Small intestine (tissue), 7 donors: ENCODE results near the gene TMOD3. TPM values are rescaled to one million over a fixed set of nuclear protein-coding genes. Genes with fewer than 3 reads are reported as not detected.
A peak's percentile ranks its signal among the peaks of the same experiment; 100 is the strongest.

Source experiments
- DNase-seq, 2 donors: peaks; one replicate each; pipeline versions ENCODE4 v3.0.0 to v3.0.0-alpha.2; 2013
- FAIRE-seq: peaks from 2 replicates; lab custom pipeline; 2012; peaks lifted over from hg19 to GRCh38; lab: Jason Lieb, UNC
- H3K27ac ChIP-seq, 3 donors: one replicate each; pipeline ENCODE4 v1.5.1; 2013; ENCODE audit warnings: low read length in 2 of 3, mild to moderate bottlenecking in 2 of 3, control low read depth in 1 of 3, inconsistent platforms in 1 of 3, low read depth in 1 of 3, moderate library complexity in 1 of 3
- H3K27me3 ChIP-seq, 3 donors: one replicate each; pipeline ENCODE4 v1.6.1; 2013; ENCODE audit warnings: low read length in 3 of 3, inconsistent platforms in 1 of 3; ENCODE audit not compliant: control insufficient read depth in 3 of 3, insufficient read depth in 3 of 3
- H3K36me3 ChIP-seq, 3 donors: one replicate each; pipeline ENCODE4 v1.6.1; 2013; ENCODE audit warnings: low read length in 3 of 3, inconsistent platforms in 1 of 3, low read depth in 1 of 3, mild to moderate bottlenecking in 1 of 3, moderate library complexity in 1 of 3; ENCODE audit not compliant: control insufficient read depth in 3 of 3, insufficient read depth in 2 of 3
- H3K4me1 ChIP-seq, 3 donors: one replicate each; pipeline ENCODE4 v1.6.1; 2013; ENCODE audit warnings: low read length in 2 of 3, inconsistent platforms in 1 of 3, low read depth in 1 of 3, mild to moderate bottlenecking in 1 of 3, moderate library complexity in 1 of 3; ENCODE audit not compliant: control insufficient read depth in 3 of 3, insufficient read depth in 2 of 3
- H3K4me3 ChIP-seq, 3 donors: one replicate each; pipeline ENCODE4 v1.5.1; 2013; ENCODE audit warnings: low read length in 3 of 3, control low read depth in 1 of 3, inconsistent platforms in 1 of 3, low read depth in 1 of 3, mild to moderate bottlenecking in 1 of 3, moderate library complexity in 1 of 3
- H3K9me3 ChIP-seq, 2 donors: one replicate each; pipeline ENCODE4 v1.6.1; 2013; ENCODE audit warnings: low read depth in 1 of 2, low read length in 1 of 2; ENCODE audit not compliant: control insufficient read depth in 2 of 2, insufficient read depth in 1 of 2
- WGBS, 3 donors: extraction: QIAGEN DNeasy Blood & Tissue Kit; methylation state at CpG; one replicate each; pipeline ENCODE4 v1.1.7; 2013; 5-methylcytosine and 5-hydroxymethylcytosine counted together
- polyA plus RNA-seq, 4 donors: library from polyadenylated mRNA; stranded (reverse) in 3 of 4; unstranded in 1 of 4; fragments of 200-250 nt in 3 of 4; fragments of 120-200 nt in 1 of 4; gene quantifications; one replicate each; pipeline versions ENCODE4 v1.2.1 to v1.2.3, GENCODE V29; 2013
- donor health status: healthy with polysubstance abuse.
- donor health status: control.
- donor health status: control.
- donor health status: Bipolar disorder and iron deficiency.
- donor health status: healthy.

TMOD3 gene
- polyA plus RNA-seq, 4 donors = 13.2 to 44.8 (median 17.0) TPM

DNA sequence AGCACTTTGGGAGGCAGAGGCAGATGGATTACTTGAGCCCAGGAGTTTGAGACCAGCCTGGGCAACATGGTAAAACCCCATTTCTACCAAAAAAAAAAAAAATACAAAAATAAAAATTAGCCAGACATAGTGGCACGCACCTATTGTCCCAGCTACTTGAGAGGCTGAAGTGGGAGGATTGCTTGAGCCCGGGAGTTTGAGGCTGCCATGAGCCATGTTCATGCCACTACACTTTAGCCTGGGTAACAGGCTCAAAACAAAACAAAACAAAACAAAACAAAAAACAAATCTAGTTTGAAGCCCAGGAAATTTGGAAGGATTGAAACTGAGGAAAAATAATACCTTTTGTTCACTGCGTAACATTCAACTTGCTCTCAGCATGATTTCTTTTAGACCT lies 16.6 kb downstream of the TMOD3 start:
- H3K4me3 ChIP-seq = no peak overlapping the region
- DNase-seq (no peak), FAIRE-seq (no peak)
- peak overlapping the region in 1 of 3 donors; percentile 65 for H3K27ac ChIP-seq
- no peaks in the 10 kb centered on the region for H3K9me3 ChIP-seq
- H3K36me3 ChIP-seq = no peaks in the 10 kb centered on the region
- peaks cover 6 to 40% (median 40%) of the 10 kb centered on the region in 3 donors for H3K4me1 ChIP-seq
- WGBS, 3 donors = 80 to 93% (median 92%) methylated on average over 3 of the region's 3 CpGs
- no peaks in the 10 kb centered on the region for H3K27me3 ChIP-seq

DNA sequence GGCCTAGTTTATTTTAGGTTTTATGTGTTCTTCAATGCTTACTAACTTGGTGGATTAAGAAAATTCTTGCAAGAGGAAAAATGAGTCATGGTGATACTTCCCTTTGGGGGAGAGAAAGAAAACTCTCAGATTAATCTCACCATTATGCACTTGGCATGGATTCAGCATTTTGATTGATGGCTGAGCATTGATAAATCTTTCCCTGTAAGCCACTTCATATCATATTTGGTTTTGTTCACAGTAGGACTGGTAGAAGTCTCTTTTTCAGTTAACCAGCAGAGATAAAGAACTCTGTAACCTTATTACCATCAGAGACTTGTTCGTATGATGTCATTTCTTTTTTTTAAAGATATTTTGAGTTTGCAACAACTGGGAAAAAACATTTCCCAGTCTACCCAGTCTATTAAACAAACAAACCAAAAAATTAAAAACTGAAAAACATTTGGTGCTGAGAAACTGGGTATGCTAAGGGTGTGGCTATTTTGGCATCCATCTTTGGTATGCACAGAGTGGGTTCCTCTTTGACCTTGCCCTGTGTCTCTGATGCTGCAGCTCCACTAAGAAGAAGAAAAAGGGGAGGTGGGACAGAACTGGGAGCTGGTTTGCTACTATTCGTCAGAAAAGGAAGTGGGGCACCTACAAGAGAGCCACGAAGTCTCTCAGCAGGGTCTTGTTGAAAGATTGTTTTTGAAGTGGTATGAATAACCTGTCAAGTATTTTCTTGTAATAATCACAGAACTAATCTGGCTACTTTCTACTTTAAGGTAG lies 17.2 kb downstream of the TMOD3 start:
- peak overlapping the region in 1 of 3 donors; percentile 26 for H3K27ac ChIP-seq
- FAIRE-seq = no peak
- WGBS, 3 donors = 56 to 75% (median 63%) methylated on average over 3 of the region's 3 CpGs
- H3K27me3 ChIP-seq = no peaks in the 10 kb centered on the region
- H3K4me3 ChIP-seq = no peak overlapping the region
- H3K9me3 ChIP-seq = no peaks in the 10 kb centered on the region
- H3K4me1 ChIP-seq = peaks cover 4 to 39% (median 36%) of the 10 kb centered on the region in 3 donors
- no peaks in the 10 kb centered on the region for H3K36me3 ChIP-seq
- DNase-seq = no peak

DNA sequence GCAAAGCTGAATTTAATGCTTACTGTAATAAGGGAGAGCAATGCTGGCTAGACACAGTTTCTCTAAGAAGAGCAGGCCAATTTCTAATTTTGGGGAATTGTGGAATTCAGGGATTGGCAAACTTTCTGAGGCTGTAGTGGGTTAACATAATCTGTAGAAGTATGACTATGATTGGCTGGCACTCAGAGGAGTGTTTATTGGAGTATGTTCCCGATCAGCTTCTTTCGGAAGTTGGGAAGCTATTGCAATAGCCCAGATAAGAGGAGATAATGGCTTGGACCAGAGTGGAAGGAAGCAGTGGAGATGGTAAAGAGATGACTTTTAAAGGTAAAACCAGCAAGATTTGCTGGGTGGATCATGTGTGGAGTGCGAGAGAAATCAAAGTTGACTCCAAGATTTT lies 19.4 kb downstream of the TMOD3 start:
- Histone ChIP-seq H3K9me3 (no peaks in the 10 kb centered on the region), H3K4me1 (peaks cover 0 to 22% (median 15%) of the 10 kb centered on the region in 3 donors), H3K4me3 (no peak overlapping the region), H3K27me3 (no peaks in the 10 kb centered on the region), H3K27ac (no peak overlapping the region), H3K36me3 (no peaks in the 10 kb centered on the region)
- WGBS, 3 donors = 44 to 53% (median 52%) methylated on average over 3 of the region's 3 CpGs
- FAIRE-seq (no peak), DNase-seq (no peak)

DNA sequence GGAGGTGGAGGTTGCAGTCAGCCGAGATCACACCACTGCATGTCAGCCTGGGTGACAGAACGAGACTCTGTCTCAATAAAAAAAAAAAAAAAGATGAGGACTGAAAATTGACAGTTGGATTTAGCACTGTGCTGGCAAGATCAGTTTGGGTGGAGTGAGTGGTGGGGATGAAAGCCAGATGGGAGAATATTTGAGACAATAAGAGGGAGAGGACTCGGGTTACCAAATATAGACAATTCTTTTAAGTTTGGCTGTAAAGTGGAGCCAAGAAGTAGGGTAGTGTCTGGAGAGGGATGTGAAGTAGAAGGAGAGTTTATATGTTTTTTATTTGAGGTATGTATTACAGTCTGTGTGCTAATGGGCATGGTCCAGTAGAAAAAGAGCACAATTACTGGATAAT lies 20.4 kb downstream of the TMOD3 start:
- FAIRE-seq = no peak
- Histone ChIP-seq H3K9me3 (no peaks in the 10 kb centered on the region), H3K36me3 (no peaks in the 10 kb centered on the region), H3K27ac (no peak overlapping the region), H3K27me3 (no peaks in the 10 kb centered on the region), H3K4me3 (no peak overlapping the region), H3K4me1 (peaks cover 0 to 24% (median 10%) of the 10 kb centered on the region in 3 donors)
- WGBS, 3 donors = 81 to 96% (median 95%) methylated on average over 3 of the region's 3 CpGs
- DNase-seq = no peak

- peaks cover 0 to 4% (median 0%) of the 10 kb centered on the region in 3 donors for H3K36me3 ChIP-seq
- no peaks in the 10 kb centered on the region for H3K9me3 ChIP-seq
- DNase-seq (no peak), FAIRE-seq (no peak)
- no peak overlapping the region for H3K27ac ChIP-seq
- H3K4me3 ChIP-seq = no peak overlapping the region
- WGBS, 3 donors = 77 to 96% (median 90%) methylated on average over 2 of the region's 2 CpGs
- H3K4me1 ChIP-seq = peaks cover 0 to 8% (median 0%) of the 10 kb centered on the region in 3 donors
- H3K27me3 ChIP-seq = no peaks in the 10 kb centered on the region
Observed at GRCh38 chr15:51853998-51854397, 24.5 kb downstream of the TMOD3 start.

GRCh38 chr15:51855612-51856011 lies 26.2 kb downstream of the TMOD3 start:
- Histone ChIP-seq H3K9me3 (no peaks in the 10 kb centered on the region), H3K36me3 (peaks cover 0 to 4% (median 0%) of the 10 kb centered on the region in 3 donors), H3K4me1 (peaks cover 0 to 3% (median 0%) of the 10 kb centered on the region in 3 donors), H3K27me3 (no peaks in the 10 kb centered on the region), H3K4me3 (no peak overlapping the region), H3K27ac (no peak overlapping the region)
- 79 to 98% (median 90%) methylated on average over 1 of the region's 1 CpG for WGBS, 3 donors
- FAIRE-seq (no peak), DNase-seq (no peak)

GRCh38 chr15:51856714-51857380 lies 27.4 kb downstream of the TMOD3 start:
- Histone ChIP-seq H3K36me3 (peaks cover 0 to 7% (median 0%) of the 10 kb centered on the region in 3 donors), H3K4me3 (no peak overlapping the region), H3K4me1 (peaks cover 0 to 3% (median 0%) of the 10 kb centered on the region in 3 donors), H3K27me3 (no peaks in the 10 kb centered on the region), H3K9me3 (no peaks in the 10 kb centered on the region), H3K27ac (no peak overlapping the region)
- DNase-seq (no peak), FAIRE-seq (no peak)
- 78 to 88% (median 87%) methylated on average over 5 of the region's 5 CpGs for WGBS, 3 donors

DNA sequence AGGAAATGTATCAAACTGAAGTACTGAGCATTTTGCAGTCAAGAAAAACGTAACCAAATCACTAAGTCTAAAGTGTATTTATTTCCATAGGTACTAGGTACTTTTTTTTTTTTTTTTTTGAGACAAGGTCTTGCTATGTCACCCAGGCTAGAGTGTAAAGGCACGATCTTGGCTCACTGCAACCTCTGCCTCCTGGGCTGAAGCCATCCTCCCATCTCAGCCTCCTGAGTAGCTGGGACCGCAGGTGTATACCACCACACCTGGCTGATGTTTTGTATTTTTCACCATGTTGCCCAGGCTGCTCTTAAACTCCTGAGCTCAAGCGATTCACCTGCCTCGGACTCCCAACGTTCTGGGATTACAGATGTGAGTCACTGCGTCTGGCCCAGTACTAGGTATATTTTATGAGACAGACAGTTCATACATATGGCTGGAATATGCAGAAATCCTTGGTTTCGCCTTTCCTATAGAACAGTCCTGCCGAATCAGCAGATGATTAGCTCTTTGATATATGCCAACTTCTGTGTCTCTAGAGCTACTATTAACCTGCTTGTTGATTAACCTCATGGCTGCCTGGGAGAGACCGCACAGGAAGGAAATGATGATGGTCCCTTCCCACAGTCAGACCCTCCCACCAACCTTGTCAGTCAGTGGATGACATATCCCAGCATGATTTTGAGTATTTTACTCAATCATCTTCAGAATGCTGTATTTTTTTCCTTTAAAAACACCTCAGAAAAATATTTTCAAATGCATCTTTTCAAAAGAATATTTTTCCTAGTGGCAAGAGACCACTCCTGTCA lies 32.3 kb downstream of the TMOD3 start:
- Histone ChIP-seq H3K4me1 (no peaks in the 10 kb centered on the region), H3K9me3 (no peaks in the 10 kb centered on the region), H3K27ac (no peak overlapping the region), H3K27me3 (no peaks in the 10 kb centered on the region), H3K36me3 (peaks cover 0 to 19% (median 9%) of the 10 kb centered on the region in 3 donors), H3K4me3 (no peak overlapping the region)
- no peak for FAIRE-seq
- WGBS, 3 donors = 79 to 86% (median 84%) methylated on average over 10 of the region's 10 CpGs
- DNase-seq = peak in 1 of 2 donors; percentile 48
